Measurements from ENCODE around the gene ADM. TPM values are rescaled to one million over a fixed set of nuclear protein-coding genes. Genes with fewer than 3 reads are reported as not detected.

The ADM gene
- total RNA-seq, 1 donor from 2014 or later, result 169 TPM

- Histone ChIP-seq H3K27me3 (ENCODE audit: control insufficient read depth, insufficient read depth, low read length) (no peaks in the 10 kb centered on the region), H3K4me3 (ENCODE audit: low read depth, low read length) (no peak overlapping the region), H3K36me3 (ENCODE audit: control insufficient read depth, insufficient read depth, low read length) (no peaks in the 10 kb centered on the region)
- no peak for TF ChIP-seq CTCF (IDR thresholded peaks at IDR 0.05; ENCODE audit: insufficient read depth, low read length, severe bottlenecking)
- FAIRE-seq, result no peak
- DNase-seq (ENCODE audit: low read depth), result no peak
Observed at GRCh38 chr11:10318527-10318802, 13.6 kb downstream of the ADM start.

DNA sequence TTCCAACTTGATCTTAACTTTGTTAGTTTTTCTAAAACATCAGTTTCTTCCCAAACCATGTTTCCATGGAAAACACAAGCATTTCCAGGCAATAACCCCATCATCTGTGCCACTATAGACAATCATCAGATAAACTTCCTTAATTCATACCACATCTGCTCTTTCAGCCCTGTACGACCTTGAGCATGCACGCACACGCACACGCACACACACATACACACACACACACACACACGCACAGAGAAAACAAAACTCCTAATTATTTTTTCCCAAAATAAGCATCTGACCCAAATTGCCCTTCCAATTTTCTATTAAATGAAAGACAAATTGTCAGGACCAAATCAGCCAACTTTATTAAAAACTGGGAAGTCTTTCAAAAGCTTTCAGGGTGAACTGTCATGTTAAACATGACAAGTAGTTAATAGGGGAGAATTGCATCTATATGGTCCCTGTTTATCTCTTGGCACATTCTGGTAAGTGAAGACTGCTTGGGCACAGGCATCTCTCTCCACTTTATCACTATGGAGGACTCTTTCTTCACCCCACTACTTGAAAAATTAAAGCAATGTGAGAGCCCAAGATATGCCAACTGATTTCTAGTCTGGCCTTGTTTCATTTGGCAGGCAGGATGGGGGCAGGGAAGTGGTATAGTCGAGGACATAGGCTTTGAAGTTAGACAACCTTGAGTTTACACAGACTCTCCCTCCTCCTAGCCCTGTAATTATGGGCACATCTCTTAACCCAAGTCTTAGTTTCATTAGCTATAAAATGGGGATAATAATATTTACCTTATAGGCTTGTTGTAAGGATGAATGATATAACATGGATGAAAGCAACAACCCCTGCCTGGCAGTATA, 15.1 kb downstream of the ADM start:
- no peaks in the 10 kb centered on the region for H3K36me3 ChIP-seq (ENCODE audit: control insufficient read depth, insufficient read depth, low read length)
- no peaks in the 10 kb centered on the region for H3K27me3 ChIP-seq (ENCODE audit: control insufficient read depth, insufficient read depth, low read length)
- no peak for DNase-seq (ENCODE audit: low read depth)
- FAIRE-seq, result no peak
- H3K4me3 ChIP-seq (ENCODE audit: low read depth, low read length), result no peak overlapping the region
- TF ChIP-seq CTCF (IDR thresholded peaks at IDR 0.05; ENCODE audit: insufficient read depth, low read length, severe bottlenecking), result no peak

DNA sequence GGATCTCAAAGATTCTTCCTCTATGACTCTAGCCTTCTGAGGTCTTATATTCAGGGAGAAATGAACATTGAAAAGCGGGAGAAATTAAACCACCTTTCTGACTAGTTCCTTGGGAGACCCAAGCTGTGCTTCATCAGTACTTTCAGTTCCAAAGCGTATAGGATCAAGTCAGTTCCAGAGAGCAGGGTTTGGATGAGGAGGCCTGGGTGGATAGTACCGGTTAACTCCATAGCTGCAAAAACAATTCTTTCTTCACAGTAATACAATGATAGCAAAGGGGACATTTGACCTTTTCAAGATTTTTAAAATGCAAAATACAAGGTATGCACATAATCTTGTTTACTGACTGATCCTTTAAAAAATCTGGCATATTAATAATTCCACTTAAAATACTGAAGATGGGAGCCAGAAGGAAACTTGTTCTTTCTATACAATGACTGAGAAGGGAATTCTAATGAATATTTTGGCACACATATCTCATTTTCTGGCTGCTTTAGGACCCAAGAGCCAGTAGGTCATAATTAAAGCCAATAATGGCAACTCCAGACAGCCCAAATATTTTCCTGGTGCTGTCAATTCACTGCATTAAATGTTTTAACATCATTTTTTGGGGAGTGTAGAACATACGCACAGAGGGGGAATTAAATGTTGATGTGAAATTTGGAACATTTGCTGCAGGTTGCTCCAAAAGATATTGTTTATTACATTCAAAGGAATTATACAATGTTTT, 16.0 kb downstream of the ADM start:
- Histone ChIP-seq H3K36me3 (ENCODE audit: control insufficient read depth, insufficient read depth, low read length) (no peaks in the 10 kb centered on the region), H3K4me3 (ENCODE audit: low read depth, low read length) (no peak overlapping the region), H3K27me3 (ENCODE audit: control insufficient read depth, insufficient read depth, low read length) (no peaks in the 10 kb centered on the region)
- FAIRE-seq (no peak), DNase-seq (ENCODE audit: low read depth) (no peak)
- no peak for TF ChIP-seq CTCF (IDR thresholded peaks at IDR 0.05; ENCODE audit: insufficient read depth, low read length, severe bottlenecking)

DNA sequence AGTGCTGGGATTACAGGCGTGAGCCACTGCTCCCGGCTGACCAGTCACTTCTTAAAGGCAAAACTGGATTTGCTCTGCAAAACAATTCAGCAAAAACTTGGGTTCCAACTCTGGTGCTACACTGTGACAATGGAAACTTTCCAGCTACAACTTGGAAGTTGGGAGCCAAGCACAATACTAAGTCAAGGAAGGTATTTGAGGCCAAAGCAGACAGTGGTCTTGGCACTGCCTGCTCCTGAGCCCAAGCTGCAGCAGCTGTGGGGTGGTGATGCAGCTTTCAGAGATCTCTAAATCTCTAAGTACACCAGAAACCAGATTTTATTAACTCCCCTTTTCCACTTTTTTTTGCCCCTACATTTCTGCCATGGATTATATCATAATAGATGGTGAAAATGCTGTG, 17.5 kb downstream of the ADM start:
- TF ChIP-seq CTCF (IDR thresholded peaks at IDR 0.05; ENCODE audit: insufficient read depth, low read length, severe bottlenecking), result no peak
- no peak for FAIRE-seq
- H3K4me3 ChIP-seq (ENCODE audit: low read depth, low read length), result no peak overlapping the region
- H3K27me3 ChIP-seq (ENCODE audit: control insufficient read depth, insufficient read depth, low read length), result no peaks in the 10 kb centered on the region
- no peaks in the 10 kb centered on the region for H3K36me3 ChIP-seq (ENCODE audit: control insufficient read depth, insufficient read depth, low read length)
- DNase-seq (ENCODE audit: low read depth), result no peak

DNA sequence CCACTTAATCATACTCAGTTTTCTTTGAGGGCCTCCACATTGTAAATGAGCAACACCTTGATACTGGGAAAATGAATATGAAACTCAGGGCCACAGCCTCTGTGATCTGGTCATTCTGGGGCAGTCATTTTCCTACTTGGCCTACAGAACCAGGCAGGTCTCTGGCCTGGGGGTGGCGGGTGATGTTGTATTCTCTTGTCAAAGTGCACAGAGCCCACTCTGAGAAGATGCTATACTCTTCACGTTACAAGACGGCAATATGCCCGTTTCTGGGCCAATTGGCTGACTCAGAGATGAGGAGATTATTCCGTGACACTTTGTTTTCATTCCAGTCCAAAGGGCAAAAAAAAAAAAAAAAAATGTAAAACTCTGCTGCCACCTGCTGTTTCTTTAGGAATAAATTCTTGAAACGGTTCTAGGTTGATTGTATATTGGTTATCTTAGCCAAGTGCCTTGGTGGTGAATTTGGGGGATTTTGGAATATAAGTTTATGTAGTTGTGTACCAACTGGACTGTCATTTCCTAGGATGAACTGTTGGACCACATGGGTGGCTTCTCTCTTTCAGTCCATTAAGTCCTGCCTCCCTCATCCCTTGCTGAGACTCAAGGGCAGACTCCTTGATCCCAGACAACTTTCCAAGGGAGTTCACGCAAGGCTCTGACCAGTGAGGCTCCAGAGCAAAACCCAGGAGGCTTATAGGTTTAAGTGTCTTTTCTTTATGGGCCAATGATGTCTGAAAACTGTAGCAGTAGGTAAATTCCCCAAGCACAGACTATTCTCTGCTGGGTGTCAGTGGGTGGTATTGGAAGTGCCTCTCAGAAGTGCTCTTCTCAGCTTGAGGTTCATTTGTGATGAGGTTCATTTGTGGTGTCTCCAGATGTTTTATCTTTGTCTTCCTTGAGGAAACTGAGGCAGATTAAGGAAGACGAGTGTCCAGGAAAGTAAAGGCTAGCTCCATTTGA, 18.2 kb downstream of the ADM start:
- Histone ChIP-seq H3K36me3 (ENCODE audit: control insufficient read depth, insufficient read depth, low read length) (no peaks in the 10 kb centered on the region), H3K27me3 (ENCODE audit: control insufficient read depth, insufficient read depth, low read length) (no peaks in the 10 kb centered on the region), H3K4me3 (ENCODE audit: low read depth, low read length) (no peak overlapping the region)
- no peak for FAIRE-seq
- peak; percentile 83 for DNase-seq (ENCODE audit: low read depth)
- peak; percentile 44 for TF ChIP-seq CTCF (IDR thresholded peaks at IDR 0.05; ENCODE audit: insufficient read depth, low read length, severe bottlenecking)
